Psoas muscle (tissue), 8 donors: Measurements from ENCODE around the gene KLK6. TPM values are rescaled to one million over a fixed set of nuclear protein-coding genes. Genes with fewer than 3 reads are reported as not detected.

Experiments
- ATAC-seq, 4 donors: fragments of 200-7000 bp; cut with Tn5 transposase; one replicate each; pipeline ENCODE4 v1.9.1; 2020; ENCODE audit warnings: moderate library complexity in 3 of 4, mild to moderate bottlenecking in 2 of 4
- DNase-seq, 2 donors: peaks; one replicate each; pipeline ENCODE4 v3.0.0-alpha.2; 2020
- H3K27ac ChIP-seq: fragments of 200-600 bp; one replicate; pipeline ENCODE4 v1.8.0; 2022
- H3K27me3 ChIP-seq, 3 donors: fragments of 200-600 bp in 1 of 3; one replicate each; pipeline versions ENCODE4 v1.6.1 to v1.8.0; 2013 to 2022; ENCODE audit warnings: low read length in 2 of 3, mild to moderate bottlenecking in 2 of 3, moderate library complexity in 1 of 3; ENCODE audit not compliant: insufficient read depth in 3 of 3
- H3K36me3 ChIP-seq, 2 donors: fragments of 200-600 bp in 1 of 2; one replicate each; pipeline versions ENCODE4 v1.6.1 to v1.8.0; 2013 to 2022; ENCODE audit warnings: low read depth in 1 of 2, mild to moderate bottlenecking in 1 of 2, moderate library complexity in 1 of 2; ENCODE audit not compliant: insufficient read depth in 1 of 2
- H3K4me1 ChIP-seq: fragments of 200-600 bp; one replicate; pipeline ENCODE4 v1.8.0; 2022
- H3K4me3 ChIP-seq: fragments of 200-600 bp; one replicate; pipeline ENCODE4 v1.8.0; 2022; ENCODE audit warnings: mild to moderate bottlenecking
- H3K9me3 ChIP-seq: fragments of 200-600 bp; one replicate; pipeline ENCODE4 v1.8.0; 2022
- CTCF ChIP-seq: fragments of 200-600 bp; IDR thresholded peaks from one replicate; pipeline ENCODE4 v1.8.0; 2022; ENCODE audit warnings: antibody characterized with exemption
- WGBS, 3 donors: extraction: QIAGEN DNeasy Blood & Tissue Kit; methylation state at CpG; one replicate each; pipeline versions ENCODE4 v1.1.6 to v1.1.7; 2013; 5-methylcytosine and 5-hydroxymethylcytosine counted together
- intact Hi-C, 2 donors: fragments of 100-400 bp; cut with DNase I; formaldehyde crosslinking; loops; one replicate each; pipeline versions ENCODE4 v1.11.0 to v1.14.2; 2022
- polyA plus RNA-seq, 3 donors: library from polyadenylated mRNA; stranded (reverse); fragments of 200-250 nt; gene quantifications; one replicate each; pipeline ENCODE4 v1.2.3, GENCODE V29; 2013
- total RNA-seq, 4 donors: library from RNA; stranded (reverse); fragmentation: NEBNext Ultra II Directional in 2 of 4; extraction: Animal tissue kit (Norgen Biotek cat#: 25700) in 2 of 4; gene quantifications; one replicate each; pipeline versions ENCODE4 v1.2.1 to v1.2.4, GENCODE V29; 2021 to 2023
- donor health status: healthy with polysubstance abuse.
- donor health status: DM: no; HTN: no; CAD: no; lungs with moderate emphysema.
- donor health status: Bipolar disorder and iron deficiency.
- donor health status: healthy.
- donor health status: DM: yes; HTN: yes; CAD: no.
- donor health status: DM: no; HTN: no; CAD: no.
- donor health status: DM: no; HTN: no; CAD: no.
- donor health status: DM: yes; HTN: yes; CAD: no.

The KLK6 gene
- total and polyA plus RNA-seq, 7 donors = 0.04 TPM; not detected in 6

- H3K36me3 ChIP-seq = no peaks in the 10 kb centered on the region
- 83 to 86% (median 85%) methylated on average over 6 of the region's 6 CpGs for WGBS, 3 donors
- no peaks in the 10 kb centered on the region for H3K9me3 ChIP-seq
- H3K27ac ChIP-seq = no peak overlapping the region
- no peak for TF ChIP-seq CTCF
- intact Hi-C loops = no loop called here
- H3K4me3 ChIP-seq = no peak overlapping the region
- peaks cover 0 to 58% (median 9%) of the 10 kb centered on the region in 3 donors for H3K27me3 ChIP-seq
- no peaks in the 10 kb centered on the region for H3K4me1 ChIP-seq
- ATAC-seq (no peak), DNase-seq (no peak)
These were observed 44.9 kb upstream of the KLK6 start for GRCh38 chr19:51014242-51014641.

DNA sequence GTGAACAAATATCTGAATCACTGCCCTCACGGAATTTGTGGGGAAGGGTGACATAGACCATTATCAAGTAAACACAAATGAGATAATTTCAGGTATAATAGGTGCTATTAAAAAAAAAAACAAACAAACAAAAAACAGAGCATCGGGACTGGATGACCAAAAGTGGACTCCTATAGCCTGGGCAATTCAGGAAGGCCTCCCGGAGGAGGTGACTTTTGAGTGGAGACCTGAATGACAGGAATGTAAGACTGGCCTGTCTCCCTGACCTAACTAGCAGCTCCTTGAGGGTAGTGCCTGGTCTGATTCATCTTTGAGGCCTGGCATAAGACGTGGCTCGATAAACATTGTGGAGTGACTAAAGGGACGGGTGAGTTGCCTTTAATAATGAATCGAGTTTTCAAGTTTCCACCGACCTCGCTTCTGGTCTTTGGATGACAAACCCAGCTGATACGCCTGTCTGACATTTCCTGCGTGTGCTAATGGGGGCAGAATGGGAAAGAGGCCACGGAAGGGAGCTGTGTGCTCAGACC lies 43.3 kb upstream of the KLK6 start:
- ATAC-seq (no peak), DNase-seq (no peak)
- 66 to 69% (median 66%) methylated on average over 12 of the region's 12 CpGs for WGBS, 3 donors
- Histone ChIP-seq H3K4me3 (no peak overlapping the region), H3K4me1 (no peaks in the 10 kb centered on the region), H3K27me3 (peaks cover 0 to 42% (median 9%) of the 10 kb centered on the region in 3 donors), H3K9me3 (no peaks in the 10 kb centered on the region), H3K27ac (no peak overlapping the region), H3K36me3 (no peaks in the 10 kb centered on the region)
- TF ChIP-seq CTCF = no peak
- intact Hi-C loops = no loop called here

DNA sequence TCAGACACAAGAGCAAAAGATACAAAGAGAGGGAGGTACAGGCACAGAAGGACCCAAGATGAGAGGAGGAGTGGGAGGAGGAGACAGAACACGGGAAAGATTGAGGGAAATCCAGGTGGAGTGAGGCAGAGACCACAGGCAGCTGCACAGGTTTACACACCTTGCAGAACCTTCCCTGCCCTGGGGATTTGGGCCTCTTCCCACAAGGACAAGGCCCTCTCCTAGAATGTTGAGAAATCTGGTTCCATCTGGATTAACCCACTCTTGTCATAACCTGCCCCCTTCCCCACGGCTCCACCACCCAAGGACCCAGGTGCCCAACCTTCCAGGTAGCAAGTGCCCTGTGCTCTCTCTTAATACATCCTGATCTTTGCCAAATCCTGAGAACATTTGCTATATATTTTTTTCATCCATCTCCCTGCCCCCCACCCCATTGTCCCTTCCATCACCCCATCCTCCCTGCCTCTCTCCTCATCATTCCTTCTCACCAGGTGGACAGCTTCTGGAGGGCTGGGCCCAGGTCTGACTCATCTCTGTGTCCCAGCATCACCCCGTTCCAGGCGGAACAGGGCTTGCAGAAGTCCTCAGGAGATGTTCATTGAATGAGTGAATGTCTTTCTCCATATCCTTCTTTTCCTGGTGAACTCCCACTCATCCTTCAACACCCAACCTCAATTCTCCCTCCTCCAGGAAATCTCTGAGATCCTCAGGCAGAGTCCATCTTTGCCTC lies 40.8 kb upstream of the KLK6 start:
- ATAC-seq (no peak), DNase-seq (no peak)
- H3K36me3 ChIP-seq = no peaks in the 10 kb centered on the region
- WGBS, 3 donors = 63 to 68% (median 67%) methylated on average over 4 of the region's 4 CpGs
- H3K4me1 ChIP-seq = no peaks in the 10 kb centered on the region
- H3K27ac ChIP-seq = no peak overlapping the region
- H3K4me3 ChIP-seq = no peak overlapping the region
- intact Hi-C loops = no loop called here
- no peak for TF ChIP-seq CTCF
- no peaks in the 10 kb centered on the region for H3K9me3 ChIP-seq
- H3K27me3 ChIP-seq = peaks cover 0 to 17% (median 0%) of the 10 kb centered on the region in 3 donors

GRCh38 chr19:51009061-51009891 lies 39.9 kb upstream of the KLK6 start:
- intact Hi-C loops = no loop called here
- peaks cover 0 to 8% (median 0%) of the 10 kb centered on the region in 3 donors for H3K27me3 ChIP-seq

More at GRCh38 chr19:51009061-51009891, 39.9 kb upstream of the KLK6 start:
- no peak for ATAC-seq
- no peaks in the 10 kb centered on the region for H3K4me1 ChIP-seq
- no peaks in the 10 kb centered on the region for H3K9me3 ChIP-seq
- no peak overlapping the region for H3K27ac ChIP-seq
- no peak overlapping the region for H3K4me3 ChIP-seq
- WGBS, 3 donors = 64 to 68% (median 67%) methylated on average over 19 of the region's 19 CpGs
- no peak for DNase-seq
- TF ChIP-seq CTCF = no peak
- no peaks in the 10 kb centered on the region for H3K36me3 ChIP-seq
